Activated T-cell treated with anti-CD3 and anti-CD28 coated beads, Interleukin-2, amount 50 U/mL, for 48 hours (primary cell): Measurements from ENCODE around the gene ZC3H13.

Source experiments
- DNase-seq, 2 experiments: peaks; one replicate each; pipeline ENCODE4 v3.0.0-alpha.2; 2020

Gene ZC3H13, protein sequence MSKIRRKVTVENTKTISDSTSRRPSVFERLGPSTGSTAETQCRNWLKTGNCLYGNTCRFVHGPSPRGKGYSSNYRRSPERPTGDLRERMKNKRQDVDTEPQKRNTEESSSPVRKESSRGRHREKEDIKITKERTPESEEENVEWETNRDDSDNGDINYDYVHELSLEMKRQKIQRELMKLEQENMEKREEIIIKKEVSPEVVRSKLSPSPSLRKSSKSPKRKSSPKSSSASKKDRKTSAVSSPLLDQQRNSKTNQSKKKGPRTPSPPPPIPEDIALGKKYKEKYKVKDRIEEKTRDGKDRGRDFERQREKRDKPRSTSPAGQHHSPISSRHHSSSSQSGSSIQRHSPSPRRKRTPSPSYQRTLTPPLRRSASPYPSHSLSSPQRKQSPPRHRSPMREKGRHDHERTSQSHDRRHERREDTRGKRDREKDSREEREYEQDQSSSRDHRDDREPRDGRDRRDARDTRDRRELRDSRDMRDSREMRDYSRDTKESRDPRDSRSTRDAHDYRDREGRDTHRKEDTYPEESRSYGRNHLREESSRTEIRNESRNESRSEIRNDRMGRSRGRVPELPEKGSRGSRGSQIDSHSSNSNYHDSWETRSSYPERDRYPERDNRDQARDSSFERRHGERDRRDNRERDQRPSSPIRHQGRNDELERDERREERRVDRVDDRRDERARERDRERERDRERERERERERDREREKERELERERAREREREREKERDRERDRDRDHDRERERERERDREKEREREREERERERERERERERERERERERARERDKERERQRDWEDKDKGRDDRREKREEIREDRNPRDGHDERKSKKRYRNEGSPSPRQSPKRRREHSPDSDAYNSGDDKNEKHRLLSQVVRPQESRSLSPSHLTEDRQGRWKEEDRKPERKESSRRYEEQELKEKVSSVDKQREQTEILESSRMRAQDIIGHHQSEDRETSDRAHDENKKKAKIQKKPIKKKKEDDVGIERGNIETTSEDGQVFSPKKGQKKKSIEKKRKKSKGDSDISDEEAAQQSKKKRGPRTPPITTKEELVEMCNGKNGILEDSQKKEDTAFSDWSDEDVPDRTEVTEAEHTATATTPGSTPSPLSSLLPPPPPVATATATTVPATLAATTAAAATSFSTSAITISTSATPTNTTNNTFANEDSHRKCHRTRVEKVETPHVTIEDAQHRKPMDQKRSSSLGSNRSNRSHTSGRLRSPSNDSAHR (N-terminal part only)

DNA sequence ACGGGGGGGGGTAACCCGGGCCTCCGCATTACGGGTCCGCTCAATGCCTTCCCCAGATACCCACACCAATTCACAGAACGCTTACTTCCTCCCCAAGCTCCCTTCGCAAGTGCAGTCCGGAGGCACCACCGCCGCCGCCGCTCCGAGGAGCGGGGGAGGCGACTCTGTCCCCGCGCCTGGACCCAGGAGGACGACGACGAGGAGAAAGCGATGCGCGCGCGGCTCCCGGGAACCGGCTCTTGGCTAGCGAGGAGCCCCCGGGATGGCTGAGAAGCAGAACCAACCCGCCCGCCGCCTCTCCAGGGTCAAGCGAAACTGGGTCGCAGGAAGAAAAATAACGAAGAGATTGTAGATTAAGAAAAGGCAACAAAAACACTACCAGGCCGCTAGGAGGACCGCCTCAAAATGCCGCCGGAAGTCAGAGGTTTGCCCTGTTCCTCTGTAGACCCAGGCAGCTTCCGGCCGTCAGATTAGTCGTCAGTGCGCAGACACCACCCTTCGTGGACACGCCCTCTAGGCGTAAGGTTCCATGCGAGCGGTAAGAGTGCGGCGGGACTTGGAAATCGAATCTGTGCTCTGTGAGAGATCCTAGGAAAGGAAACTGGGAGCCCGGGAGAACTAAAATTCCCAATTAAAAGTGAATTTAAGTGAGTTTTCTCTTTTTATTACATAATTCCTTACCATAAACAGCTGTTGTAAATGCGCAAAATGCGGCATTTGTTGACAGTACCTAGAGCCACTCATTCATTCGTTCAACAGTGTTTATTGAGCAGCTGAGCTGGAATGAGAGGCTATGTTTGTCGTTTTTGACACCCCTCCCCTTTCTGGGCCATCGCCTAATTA, at the start of gene ZC3H13:
Gene ZC3H13, minus strand, starts transcription at position 428 of the 843 bp plus-strand sequence. CDS start 7,239 bp downstream, outside the sequence.
- peak; percentile 92 for DNase-seq

DNA sequence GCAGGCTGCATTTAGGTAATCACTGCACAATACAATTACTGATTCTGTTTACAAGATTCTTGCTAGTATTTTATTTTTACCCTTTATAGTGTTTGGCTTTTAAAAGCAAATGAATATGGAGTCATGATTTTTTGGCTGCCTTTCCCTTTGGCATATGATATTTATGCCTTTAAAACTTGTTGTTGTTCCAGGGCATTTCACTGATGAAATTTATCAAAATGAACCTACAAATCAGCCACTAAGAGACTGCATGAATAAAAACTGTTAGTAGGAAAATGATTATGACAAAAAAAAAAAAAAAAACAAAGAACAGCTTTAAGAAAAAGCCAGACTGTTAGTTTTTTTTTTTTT, 49.7 kb upstream of the ZC3H13 start:
- no peak for DNase-seq

DNA sequence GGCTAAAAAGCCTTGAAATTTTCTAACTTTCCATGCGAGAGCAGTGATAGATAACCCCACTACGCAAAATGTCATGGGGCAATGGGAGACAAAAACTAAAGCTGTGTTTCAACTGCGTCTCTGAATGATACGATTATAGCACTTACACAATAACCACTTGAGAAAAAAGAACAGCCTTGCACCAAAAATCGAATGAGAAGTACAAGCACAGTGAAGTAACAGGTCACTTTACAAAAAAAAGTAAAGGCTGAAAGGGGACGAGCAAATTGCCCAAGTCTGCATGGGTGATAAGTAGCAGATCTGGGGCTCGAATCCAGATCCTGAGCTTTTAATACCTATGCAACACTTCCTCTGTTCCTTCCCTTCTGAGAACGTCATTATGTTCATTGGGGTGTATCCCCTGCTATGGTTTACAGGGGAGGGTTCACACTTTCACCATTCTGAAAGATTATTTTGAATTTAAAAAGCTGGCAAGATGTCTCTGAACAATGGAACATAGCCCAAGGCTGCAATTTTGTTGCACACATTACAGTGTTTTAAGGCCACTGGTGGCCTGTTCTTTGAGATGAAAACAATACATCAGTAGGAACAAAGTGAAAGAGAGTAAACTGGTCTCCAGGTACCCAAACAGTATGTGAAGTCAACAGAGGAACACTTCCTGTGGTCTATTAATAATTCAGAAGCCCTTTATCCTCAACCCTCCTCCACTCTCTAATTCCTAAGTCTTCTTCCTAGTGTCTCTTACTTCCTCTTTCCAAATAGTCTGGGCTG, 49.1 kb upstream of the ZC3H13 start:
- no peak for DNase-seq

DNA sequence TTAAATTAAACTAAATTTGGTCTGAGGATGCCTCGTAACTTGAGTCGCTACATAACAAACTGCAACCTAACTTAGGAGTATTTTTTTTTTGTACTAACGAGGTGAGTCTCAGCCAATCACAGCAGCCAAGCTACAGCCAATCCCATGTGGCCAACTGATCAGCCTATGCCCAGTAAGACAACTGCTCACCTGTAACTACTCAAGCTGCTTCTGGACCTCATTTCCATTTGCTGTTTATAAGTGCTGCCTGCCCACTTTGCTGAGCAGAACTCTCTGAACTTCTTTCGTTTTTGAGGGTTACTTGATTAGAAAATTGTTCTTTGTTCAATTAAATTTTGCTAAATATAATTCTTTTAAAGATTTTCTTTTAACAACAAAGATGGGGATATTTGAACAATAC, 48.5 kb upstream of the ZC3H13 start:
- DNase-seq: no peak

DNA sequence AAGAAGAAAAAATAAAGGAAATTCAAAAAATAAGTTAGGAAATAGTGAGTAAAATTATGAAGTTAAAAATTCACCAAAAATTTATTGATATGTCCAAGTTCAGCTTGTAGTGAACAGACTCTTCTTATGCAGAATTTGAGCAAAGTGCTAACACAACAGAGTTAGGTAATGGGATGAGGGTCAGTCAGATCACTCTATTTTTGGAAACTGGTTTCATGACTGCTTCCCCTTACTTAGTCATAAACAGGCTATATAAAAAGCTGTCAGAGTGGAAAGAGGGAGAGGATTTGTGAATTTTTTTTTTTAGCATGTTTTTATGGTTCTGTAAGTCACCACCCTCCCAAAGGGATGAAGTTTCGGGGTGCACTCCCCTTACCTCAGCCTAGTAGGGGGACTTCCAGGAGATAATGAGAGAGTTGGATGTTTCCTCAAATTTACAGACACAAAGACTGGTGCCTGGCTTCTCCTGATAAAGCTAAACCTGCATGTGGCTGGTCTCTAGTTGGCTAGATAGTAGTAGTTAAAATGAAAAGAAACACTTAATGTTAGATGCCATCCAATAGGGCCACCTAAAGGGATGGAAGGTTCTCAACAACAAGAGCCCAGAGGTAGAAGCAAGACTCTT, 47.8 kb upstream of the ZC3H13 start:
- no peak for DNase-seq

DNA sequence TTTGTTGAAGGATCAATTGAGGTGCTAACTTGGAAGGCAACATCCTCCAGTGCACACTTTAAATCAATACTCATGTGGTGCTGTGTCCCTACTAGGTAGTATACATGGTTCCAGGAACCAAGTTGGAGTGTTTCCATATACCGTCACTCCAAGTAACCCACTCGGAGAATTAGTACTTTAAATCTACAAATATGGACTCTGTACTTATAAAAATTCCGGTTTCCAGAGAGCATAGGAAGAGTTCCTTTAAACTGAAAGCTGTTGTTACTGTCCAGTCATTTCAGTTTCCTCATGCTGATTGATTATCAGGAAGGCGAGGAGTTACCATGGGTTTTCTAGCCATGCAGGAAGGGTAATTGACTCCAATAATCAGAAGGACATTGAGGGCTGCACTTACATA, 45.1 kb upstream of the ZC3H13 start:
- DNase-seq: no peak

DNA sequence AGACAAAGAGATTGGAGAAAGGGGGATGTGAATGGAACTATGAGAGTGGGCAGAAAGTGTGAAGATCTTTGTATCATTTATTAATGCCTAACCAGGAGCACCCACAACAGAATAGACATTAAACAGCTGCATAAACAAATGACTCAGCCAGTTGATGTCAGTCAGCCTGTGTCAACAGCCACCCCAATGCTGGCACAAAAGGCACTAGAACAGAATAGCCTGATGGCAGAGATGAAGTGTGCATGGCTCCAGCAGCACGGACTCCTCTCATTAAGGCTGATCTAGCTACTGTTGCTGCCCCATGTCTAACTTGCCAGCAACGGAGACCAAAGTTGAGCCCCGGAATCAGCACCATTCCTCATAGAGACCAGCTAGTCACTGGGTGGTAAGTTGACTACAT, 44.5 kb upstream of the ZC3H13 start:
- DNase-seq: no peak

DNA sequence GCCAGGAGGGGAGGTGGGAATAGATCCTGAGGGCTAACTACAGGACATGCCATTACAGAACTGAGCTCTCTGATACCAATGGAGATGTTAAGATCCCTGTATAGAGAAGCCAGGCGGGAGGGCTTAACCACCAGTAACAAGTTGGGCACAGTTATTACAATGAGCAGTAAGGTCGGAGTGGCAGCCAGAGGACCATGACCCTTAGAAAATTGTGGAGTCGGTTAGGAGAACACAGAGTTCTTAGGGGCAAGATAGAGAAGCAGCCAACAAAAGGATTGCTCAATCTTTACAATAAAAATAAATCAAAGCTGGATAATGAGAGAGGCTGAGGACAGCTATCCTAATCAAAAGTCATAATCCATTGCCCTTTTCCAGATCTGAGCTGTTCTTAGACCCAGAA, 41.9 kb upstream of the ZC3H13 start:
- DNase-seq: no peak

DNA sequence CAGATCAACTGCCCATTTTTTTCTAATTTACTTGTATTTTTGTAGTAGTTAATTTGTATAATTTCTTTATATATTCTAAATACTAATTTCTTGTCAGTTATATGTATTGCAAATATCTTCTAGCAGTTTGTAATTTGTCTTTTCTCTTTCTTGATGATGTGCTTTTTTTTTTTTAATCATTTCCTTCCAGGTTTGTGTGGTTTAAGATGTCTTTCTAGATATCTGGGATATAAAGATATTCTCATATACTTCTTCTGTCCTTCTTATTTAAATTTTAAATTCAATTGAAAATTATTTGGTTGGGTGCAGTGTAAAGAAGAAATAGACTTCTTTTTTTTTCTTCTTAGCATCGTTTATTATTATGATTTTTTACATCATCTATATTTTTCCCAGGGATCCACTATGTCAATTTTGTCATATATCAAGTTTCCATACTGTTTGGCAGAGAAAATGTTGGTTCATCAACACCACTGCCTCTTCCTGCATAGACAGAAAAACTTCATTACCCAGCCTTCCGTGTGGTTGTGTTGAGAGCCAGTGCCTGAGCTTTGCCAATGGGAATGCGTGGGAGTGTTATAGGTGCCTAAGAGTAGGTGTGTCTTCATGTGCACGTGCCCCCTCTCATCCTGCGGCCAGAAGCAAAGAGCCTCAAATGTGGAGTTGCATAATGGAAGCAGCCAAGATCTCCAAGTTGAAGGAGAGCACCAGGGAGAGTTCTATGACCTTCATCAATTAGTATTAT, 36.4 kb upstream of the ZC3H13 start:
- no peak for DNase-seq

DNA sequence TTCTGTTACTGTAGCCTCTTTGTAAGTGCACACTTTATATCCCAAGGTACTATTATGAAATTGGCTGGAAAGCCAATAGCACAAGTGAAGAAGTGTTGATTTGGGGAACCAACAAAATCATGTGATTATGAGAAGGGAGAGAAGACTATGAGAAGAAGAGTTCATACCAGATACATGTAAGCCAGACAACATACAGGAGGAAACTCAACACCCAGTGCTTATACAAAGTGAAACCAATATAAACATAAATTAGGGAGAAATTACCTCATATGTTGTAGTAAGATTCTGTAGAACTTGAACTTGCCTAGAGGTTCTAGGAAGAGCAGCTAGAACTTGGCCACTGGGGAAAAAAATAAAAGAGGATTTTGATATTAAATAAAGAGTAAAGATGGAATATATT, 34.9 kb upstream of the ZC3H13 start:
- DNase-seq: no peak

DNA sequence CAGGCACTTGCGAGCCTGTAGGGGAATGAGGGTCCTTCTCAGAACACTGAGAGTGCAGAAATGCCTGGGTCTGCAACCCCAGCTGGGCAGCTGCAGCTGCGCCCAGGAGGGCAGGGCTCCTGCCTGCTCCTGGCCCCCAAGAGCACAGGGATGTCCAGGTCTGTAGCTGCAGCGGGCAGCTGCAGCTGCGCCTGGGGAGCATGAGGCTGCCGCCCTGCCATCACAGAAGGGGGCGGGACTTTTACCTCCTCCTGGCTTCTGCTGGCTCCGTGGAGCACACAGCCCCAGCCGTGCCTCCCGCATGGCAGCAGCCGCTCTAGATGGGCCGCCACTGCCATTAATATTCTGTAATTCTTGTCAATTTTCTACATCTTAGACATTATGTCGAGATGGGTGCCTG, 34.4 kb upstream of the ZC3H13 start:
- no peak for DNase-seq

DNA sequence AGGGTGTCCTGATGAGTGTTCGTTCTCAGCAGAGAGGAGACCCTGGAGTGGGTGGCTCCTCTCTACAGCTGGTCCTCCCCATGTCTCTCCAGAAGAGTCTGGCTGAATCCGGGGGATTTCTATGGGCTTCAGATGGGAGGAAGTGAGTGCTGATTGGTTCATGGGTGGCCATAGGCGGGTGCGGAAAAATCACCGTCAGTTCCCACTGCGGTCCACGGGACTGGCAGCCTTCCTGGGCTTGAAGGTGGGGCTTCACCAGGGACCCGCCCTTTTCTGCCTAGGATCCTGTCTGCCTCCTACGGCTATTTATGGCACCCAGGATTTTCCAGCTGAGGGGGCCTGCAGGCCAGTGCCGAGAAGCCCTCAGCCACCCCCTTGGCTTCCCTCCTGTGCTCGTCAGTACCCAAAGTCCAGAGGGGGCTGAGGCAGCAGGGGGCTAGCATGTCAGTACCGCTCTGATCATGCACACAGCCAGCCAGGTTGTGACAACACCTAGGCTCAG, 33.9 kb upstream of the ZC3H13 start:
- DNase-seq: no peak

DNA sequence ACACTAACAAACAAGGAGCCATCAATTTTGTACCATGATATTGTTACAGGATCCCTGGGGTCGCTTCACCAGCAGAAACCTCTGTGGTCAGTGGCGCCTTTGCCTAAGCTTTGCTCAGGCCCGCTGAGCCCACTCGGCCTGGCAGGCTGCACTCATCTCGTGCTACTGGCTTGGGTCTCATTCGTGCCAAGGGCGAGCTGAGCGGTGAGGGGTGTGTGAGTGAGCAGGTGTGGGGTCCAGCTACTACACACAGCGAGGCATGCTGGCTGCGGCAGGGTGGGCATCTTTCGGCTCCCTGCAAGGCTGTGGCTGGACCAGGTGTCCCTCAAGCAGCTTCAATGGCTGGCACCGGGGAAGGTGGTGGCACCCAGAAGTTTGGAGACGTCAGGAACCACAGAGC, 33.2 kb upstream of the ZC3H13 start:
- no peak for DNase-seq

DNA sequence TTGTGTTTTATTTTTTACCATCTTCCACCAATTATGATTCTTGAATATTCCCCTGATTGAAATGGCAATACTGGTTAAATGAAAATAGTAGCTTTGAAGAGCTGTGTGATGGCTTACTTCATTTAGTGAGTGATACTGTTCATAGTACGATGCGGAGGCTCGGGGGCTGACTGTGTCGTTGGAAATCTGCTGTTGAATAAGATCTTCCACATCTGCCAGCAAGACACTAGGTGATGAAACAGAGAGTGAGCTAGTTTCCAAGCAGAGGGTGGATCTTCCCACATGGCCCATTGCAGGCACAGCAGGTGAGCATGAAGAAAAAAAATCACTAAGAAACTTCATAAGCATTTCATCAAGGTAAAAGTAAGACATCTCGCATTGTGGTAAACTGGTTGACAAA, 29.8 kb upstream of the ZC3H13 start:
- DNase-seq: no peak

DNA sequence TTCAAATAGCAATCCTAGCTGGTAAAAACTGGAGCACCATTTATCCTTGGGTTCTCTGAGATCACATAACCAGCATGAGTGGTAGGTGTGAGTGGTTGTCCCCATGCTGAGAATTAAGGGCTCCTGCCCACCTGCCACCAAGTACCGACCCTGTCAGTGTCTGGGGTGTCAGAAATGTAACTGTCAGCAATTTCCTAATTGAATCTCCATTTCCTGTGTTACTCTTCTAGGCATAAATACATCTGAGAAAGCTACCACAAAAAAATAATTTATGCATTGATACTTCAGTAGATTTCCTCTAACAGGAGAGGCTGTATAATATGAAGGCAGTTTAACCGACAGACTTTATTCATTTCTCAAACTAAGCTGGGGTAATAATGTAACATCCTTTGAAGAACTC, 27.2 kb upstream of the ZC3H13 start:
- DNase-seq: no peak

DNA sequence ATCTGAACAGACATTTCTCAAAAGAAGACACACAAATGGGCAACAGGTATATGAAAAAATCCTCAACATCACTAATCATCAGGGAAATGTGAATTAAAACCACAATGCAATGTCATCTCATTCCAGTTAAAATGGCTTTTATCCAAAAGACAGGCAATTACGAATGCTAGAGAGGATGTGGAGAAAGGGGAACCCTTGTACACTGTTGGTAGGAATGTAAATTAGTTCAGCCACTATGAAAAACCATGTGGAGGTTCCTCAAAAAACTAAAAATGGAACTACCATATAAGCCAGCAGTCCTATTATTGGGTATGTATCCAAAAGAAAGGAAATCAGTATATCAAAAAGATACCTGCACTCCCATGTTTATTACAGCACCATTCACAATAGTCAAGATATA, 24.7 kb upstream of the ZC3H13 start:
- no peak for DNase-seq

DNA sequence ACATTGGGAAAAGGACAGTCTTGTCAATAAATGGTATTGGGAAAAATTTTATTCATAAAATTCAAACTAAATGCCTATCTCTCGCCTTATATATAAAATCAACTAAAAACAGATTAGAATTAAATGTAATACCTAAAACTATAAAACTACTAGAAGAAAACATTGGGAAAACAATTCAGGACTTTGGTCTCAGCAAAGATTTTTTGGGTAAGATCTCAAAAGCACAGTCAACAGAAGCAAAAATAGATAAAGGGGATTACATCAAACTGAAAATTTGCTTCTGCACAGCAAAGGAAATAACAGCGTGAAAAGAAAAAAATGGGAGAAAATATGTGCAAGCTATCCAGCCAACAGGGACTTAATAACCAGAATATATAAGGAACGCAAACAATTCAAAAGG, 24.3 kb upstream of the ZC3H13 start:
- DNase-seq: no peak

DNA sequence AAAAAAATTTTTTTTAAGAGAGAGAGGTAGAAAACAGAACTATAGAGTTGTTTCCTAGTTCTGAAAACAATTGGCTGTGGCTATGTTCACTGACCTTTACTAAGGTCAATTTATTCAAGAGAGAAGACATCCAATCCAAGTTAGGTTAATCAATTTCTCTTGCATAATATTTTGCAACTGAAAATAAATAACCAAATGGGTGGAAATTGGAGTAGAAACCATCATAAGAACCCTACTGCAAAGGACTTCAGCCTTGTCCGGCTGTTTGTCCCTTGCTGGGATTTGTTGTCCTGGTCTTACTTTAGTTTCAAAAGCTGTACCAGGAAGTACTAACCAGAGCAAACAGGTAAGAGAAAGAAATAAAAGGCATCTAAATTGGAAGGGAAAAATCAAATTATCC, 23.3 kb upstream of the ZC3H13 start:
- DNase-seq: no peak

DNA sequence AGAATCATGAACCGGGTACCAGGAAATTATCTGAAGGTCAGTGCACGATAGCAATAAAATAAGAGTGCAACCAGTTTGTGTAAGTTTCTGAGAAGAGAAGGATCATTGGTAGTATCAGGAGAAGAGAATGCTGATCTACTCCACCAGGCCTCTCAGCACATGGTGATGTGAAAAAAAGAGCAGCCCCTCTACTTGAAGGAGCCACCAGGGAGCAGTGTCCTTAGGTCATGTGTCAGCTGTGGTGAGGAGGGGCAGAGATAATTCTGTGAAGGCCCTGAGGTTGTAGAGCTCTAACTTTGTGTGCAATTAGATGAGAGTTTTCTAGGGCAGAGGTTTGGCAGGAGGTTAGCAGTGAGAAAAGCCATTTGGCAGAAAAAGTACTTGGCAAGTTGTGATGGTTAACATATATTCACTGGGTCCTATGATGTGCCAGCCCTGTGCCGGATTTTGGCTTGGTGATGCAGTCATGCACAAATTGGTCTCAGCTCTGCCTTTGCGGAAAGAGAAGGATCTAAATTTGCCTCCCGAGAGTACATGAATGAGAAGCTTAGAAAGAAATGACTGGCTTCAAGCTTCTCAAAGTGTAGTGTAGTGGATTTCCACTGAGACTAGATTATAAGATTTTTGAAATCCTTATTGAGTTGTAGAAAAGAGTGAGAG, 19.2 kb upstream of the ZC3H13 start:
- DNase-seq: no peak

DNA sequence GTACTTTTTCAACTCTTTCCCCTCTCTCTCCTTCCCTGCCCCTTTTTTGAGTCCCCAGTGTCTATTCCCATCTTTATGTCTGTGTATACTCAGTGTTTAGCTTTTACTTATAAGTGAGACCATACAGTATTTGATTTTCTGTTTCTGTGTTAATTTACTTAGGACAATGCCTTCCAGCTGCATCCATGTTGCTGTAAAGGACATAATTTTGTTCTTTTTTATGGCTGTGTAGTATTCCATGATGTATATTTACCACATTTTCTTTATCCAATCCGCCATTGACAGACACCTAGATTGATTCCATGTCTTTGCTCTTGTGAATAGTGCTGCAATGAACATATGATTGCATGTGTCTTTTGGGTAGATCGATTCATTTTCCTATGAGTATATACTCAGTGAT, 10.7 kb upstream of the ZC3H13 start:
- no peak for DNase-seq
